Measurements from ENCODE around the gene SLC8A1.
A peak's percentile ranks its signal among the peaks of the same experiment; 100 is the strongest.

SLC8A1 gene

GRCh38 chr2:40193670-40194026, 258.2 kb downstream of the SLC8A1 start:
- DNase-seq (ENCODE audit: low spot score) = no peak

DNA sequence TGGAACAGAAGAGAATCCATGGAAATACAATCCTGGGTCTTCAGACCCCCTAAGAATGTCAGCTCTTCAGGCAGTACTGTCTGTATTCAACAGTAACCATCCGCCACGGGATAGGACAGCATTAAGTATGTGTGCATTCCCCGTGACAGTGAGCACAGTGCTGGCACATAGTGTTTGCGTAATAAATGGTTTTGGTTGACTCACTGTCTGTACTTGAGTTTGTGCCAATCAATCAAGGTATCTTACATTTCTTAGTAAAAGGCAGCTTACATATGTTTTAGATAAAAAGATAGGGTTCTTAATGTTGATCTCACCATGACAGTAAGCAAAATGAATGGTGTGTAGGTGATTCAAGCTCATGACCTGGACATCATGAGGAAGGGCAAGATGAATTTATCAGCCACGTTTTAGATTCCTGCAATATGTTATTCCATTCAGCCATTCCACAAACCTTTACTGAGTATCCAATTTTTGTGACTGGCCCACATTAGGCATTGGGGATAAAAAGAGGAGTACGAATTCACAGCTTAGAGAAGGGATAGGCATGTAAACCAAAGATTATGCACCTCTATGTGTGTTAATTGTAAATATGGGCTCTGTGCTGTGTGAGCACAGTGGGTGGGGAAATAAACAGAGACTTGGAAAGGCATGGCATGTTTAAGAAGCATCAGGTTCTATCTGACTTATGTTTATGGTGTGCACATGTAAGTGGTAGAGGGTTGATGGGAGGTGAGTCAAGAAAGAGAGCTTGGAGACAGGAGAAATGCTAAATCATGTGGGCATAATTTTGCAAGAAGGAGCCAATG, 258.8 kb downstream of the SLC8A1 start:
- no peak for DNase-seq (ENCODE audit: low spot score)

DNA sequence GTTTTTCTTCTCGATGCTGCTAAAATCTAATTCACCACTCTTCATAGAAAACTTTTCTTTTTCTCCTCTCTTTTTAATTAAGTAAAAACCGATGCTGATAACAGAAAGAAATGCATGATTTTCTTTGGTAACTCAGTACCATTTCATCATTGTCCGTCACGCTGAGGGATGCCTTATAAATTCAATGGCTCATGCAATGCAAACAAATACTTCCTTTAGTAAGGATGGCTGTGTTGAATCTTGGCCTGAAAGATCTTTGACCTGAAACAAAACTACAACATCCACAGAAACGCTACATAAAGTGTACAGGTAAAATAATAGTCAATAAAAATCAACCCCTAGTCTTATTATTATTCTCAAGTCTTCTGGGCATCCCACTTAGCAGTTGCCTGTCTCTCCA, 261.4 kb downstream of the SLC8A1 start:
- no peak for DNase-seq (ENCODE audit: low spot score)

- no peak for DNase-seq (ENCODE audit: low spot score)
Observed at GRCh38 chr2:40189881-40190280, 262.0 kb downstream of the SLC8A1 start.

DNA sequence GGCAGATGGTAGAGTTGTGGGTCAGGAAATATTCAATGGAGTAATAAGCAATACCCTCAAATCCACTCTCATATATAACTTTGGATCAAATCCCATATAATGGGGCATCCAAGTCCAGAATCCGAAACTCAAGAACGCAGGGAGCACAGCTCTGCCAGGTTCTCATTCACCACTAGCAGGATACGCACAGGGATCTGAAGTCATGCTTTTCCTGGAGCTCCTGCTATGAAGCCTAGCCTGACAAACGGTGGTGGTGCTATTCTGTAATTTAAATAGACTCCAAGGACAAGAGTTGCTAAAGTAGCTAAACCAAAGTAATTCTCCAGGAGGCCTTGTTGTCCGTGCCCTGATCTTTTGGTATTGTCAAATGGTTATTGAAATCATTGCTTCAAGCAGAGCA, 264.8 kb downstream of the SLC8A1 start:
- DNase-seq (ENCODE audit: low spot score) = no peak

- no peak for DNase-seq (ENCODE audit: low spot score)
Observed at GRCh38 chr2:40184551-40184950, 267.3 kb downstream of the SLC8A1 start.

GRCh38 chr2:40181855-40182254, 270.0 kb downstream of the SLC8A1 start:
- no peak for DNase-seq (ENCODE audit: low spot score)

DNA sequence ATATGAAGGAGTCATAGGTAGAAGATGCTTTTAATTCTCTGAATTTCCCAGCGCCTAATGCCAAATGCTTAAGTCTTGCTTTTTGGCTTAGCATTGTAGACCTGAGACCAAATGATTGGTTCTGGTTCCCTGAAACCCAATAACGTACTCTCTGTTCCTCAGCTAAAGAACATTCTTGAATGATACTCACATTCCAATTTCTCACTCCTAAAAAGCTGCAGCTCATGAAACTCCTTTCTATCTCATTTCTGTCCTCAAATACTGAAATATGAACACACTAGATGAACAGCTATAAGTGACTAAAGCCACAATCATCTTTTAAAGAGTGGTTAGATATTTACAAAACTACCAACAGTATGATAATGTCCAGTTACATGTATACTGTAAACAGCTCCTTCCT, 272.1 kb downstream of the SLC8A1 start:
- no peak for DNase-seq (ENCODE audit: low spot score)

GRCh38 chr2:40178971-40179370, 272.9 kb downstream of the SLC8A1 start:
- DNase-seq (ENCODE audit: low spot score) = peak; percentile 42

GRCh38 chr2:40178171-40178778, 273.6 kb downstream of the SLC8A1 start:
- peak; percentile 13 for DNase-seq (ENCODE audit: low spot score)

DNA sequence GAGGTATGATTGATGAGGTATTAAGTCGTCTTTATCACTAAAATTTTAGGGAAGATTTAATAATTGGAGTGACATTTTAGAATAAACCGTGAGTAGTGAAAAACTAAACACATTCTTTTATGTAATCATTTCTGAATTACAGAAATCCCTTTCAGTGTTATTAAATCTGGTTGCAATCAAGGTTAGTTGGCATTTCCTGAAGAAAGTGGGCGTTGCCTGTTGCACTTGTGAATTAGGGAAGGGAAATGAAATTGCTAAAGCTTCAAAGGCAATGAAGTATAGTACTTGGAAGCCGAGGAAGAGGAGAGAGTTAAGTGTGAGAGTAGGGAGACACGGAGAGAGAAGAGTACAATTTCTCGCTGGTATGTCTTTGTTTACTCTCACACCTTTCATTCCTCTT, 274.5 kb downstream of the SLC8A1 start:
- no peak for DNase-seq (ENCODE audit: low spot score)

GRCh38 chr2:40173276-40173675, 278.6 kb downstream of the SLC8A1 start:
- DNase-seq (ENCODE audit: low spot score) = no peak

- no peak for DNase-seq (ENCODE audit: low spot score)
Observed at GRCh38 chr2:40169856-40170255, 282.0 kb downstream of the SLC8A1 start.

- DNase-seq (ENCODE audit: low spot score) = no peak
Observed at GRCh38 chr2:40169430-40169829, 282.5 kb downstream of the SLC8A1 start.

- DNase-seq (ENCODE audit: low spot score) = no peak
Observed at GRCh38 chr2:40168546-40168945, 283.3 kb downstream of the SLC8A1 start.

DNA sequence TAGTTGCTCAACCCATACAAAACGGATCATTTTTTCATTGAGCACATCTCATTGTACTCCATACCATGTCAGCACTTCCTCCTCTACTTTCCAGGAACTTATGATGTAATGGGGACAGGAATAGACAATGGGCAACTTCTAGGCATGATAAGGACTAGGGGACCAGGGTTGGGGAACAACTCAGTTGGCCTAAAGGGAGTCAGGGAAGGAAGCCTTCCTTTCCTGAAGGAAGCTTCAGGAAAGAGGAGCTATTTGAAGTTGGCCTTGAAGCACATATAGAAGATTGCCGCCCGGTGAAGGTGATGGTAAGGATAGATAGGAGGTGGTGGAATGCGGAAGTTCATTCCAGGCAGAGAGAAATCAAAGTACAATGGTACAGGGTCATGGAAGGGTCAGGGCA, 283.9 kb downstream of the SLC8A1 start:
- no peak for DNase-seq (ENCODE audit: low spot score)

DNA sequence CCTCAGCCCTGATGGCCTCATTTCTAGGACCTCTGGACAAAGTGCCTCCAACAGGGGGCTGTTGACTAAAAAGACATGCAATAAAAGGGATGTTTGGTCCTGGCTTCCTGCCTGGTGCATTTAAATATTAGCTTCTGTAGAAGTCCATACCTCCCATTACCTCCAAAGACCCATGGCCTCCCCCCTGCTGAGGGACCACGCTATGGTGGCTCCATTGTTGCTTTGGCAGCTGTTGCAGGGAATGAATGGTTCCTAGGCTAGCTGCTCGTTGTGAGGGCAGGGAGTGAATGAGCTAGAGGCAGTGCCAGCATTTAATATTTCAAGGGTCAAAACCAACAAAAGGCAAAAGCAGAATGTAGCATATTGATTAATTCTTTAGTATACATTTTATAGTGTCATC, 285.9 kb downstream of the SLC8A1 start:
- no peak for DNase-seq (ENCODE audit: low spot score)

- no peak for DNase-seq (ENCODE audit: low spot score)
Observed at GRCh38 chr2:40165509-40165844, 286.4 kb downstream of the SLC8A1 start.

GRCh38 chr2:40164736-40165508, 287.0 kb downstream of the SLC8A1 start:
- DNase-seq (ENCODE audit: low spot score) = no peak

DNA sequence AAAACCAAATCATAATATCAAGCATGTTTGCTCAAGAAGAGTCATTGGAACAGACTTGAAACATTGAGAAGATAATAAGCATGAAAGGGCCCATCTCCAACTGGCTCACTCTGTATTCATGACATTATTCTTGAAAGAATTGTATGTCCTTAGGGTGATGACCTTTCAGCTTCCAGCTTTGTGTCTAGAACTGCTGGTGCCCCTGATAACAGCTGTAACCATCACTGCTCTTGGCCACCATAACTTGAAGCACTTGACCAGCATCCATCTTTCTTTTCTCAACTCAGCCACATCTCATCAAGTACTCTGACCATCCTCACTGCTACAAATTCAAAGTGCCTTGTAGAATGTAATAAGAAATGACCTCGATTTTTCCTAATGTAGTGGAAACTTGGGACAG, 289.9 kb downstream of the SLC8A1 start:
- no peak for DNase-seq (ENCODE audit: low spot score)

DNA sequence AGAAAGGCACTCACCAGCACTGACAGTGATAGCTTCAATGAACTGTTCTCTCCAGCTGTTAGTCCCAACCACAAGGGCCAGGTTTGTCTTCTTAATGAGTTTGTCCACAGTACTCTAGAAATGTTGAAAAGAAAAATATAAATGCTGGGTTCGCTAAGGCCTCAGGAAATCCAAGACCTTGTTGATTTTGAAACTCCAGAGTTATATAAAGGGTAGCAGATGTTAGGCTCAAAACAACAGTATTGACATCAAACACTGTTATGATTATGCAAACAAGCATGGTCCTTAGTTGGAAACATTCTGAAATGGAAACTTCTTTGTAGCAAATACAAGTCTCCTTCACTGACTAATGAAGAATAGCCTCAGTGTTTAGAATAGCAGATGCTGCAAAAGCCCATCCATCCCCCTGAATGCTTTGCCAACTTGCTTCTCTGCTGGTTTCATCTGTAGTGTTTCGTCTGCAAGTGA, 291.1 kb downstream of the SLC8A1 start:
- DNase-seq (ENCODE audit: low spot score) = peak; percentile 47

- DNase-seq (ENCODE audit: low spot score) = no peak
Observed at GRCh38 chr2:40159333-40159732, 292.6 kb downstream of the SLC8A1 start.

GRCh38 chr2:40158781-40159180, 293.1 kb downstream of the SLC8A1 start:
- no peak for DNase-seq (ENCODE audit: low spot score)
